Neural cell (in vitro differentiated cells): ENCODE results near the gene C11orf21. TPM values are rescaled to one million over a fixed set of nuclear protein-coding genes. Genes with fewer than 3 reads are reported as not detected.

Source experiments
- H2AFZ ChIP-seq: fragments of 200-600, 300-800 bp; sonication (generic), shearing (Covaris generic); 2 replicates; pipeline ENCODE4 v1.6.0; 2014; ENCODE audit warnings: low read depth, mild to moderate bottlenecking, antibody characterized with exemption, low read length, moderate library complexity
- H3F3A ChIP-seq: fragments of 200-600 bp; shearing (Covaris generic); 2 replicates; pipeline ENCODE4 v1.6.1; 2016; ENCODE audit warnings: mild to moderate bottlenecking, moderate library complexity, mixed read lengths, antibody characterized with exemption, low read length; ENCODE audit not compliant: insufficient read depth, poor library complexity, severe bottlenecking
- H3K27ac ChIP-seq: fragments of 200-600, 300-800 bp; sonication (generic), shearing (Covaris generic); 2 replicates; pipeline ENCODE4 v1.5.1; 2014; ENCODE audit warnings: mild to moderate bottlenecking, low read length, moderate library complexity
- H3K27me3 ChIP-seq: fragments of 300-800, 200-600 bp; sonication (generic), shearing (Covaris generic); 2 replicates; pipeline ENCODE4 v1.6.0; 2014; ENCODE audit warnings: mild to moderate bottlenecking, low read depth, low read length, moderate library complexity; ENCODE audit not compliant: insufficient read depth
- H3K36me3 ChIP-seq: fragments of 300-800, 200-600 bp; sonication (generic), shearing (Covaris generic); 2 replicates; pipeline ENCODE4 v1.5.1; 2014; ENCODE audit warnings: mild to moderate bottlenecking, antibody characterized with exemption, low read length, moderate library complexity; ENCODE audit not compliant: insufficient read depth
- H3K4me2 ChIP-seq: fragments of 300-800, 200-600 bp; sonication (generic), shearing (Covaris generic); 2 replicates; pipeline ENCODE4 v1.6.0; 2014; ENCODE audit warnings: mild to moderate bottlenecking, low read length
- H3K4me3 ChIP-seq: fragments of 300-800, 200-600 bp; sonication (generic), shearing (Covaris generic); 2 replicates; pipeline ENCODE4 v1.5.1; 2014; ENCODE audit warnings: mild to moderate bottlenecking, low read length, moderate library complexity
- H3K79me2 ChIP-seq: fragments of 200-600 bp; shearing (Covaris generic); replicated peaks from 2 replicates; pipeline ENCODE4 v1.6.0; 2014; ENCODE audit warnings: mild to moderate bottlenecking, low read length, moderate library complexity; ENCODE audit not compliant: insufficient read depth
- H3K9ac ChIP-seq: fragments of 300-800, 200-600 bp; sonication (generic), shearing (Covaris generic); 2 replicates; pipeline ENCODE4 v1.6.1; 2016; ENCODE audit warnings: mild to moderate bottlenecking, low read length, mixed read lengths
- H3K9me2 ChIP-seq: fragments of 200-600 bp; shearing (Covaris generic); 2 replicates; pipeline ENCODE4 v1.6.1; 2016; ENCODE audit warnings: mild to moderate bottlenecking, low read length, mixed read lengths; ENCODE audit not compliant: insufficient read depth
- H3K9me3 ChIP-seq: fragments of 200-600, 300-800 bp; sonication (generic), shearing (Covaris generic); 2 replicates; pipeline ENCODE4 v1.6.1; 2016; ENCODE audit warnings: mild to moderate bottlenecking, mixed run types, low read length, moderate library complexity, mixed read lengths
- H4K20me1 ChIP-seq: fragments of 200-600 bp; shearing (Covaris generic); 2 replicates; pipeline ENCODE4 v1.6.1; 2016; ENCODE audit warnings: mild to moderate bottlenecking, mixed run types; ENCODE audit not compliant: insufficient read depth
- CTCF ChIP-seq: fragments of 450-650 bp; IDR thresholded peaks from 2 replicates; pipeline ENCODE4 v1.5.1; 2014; ENCODE audit warnings: antibody characterized with exemption, mild to moderate bottlenecking, moderate library complexity; ENCODE audit not compliant: poor library complexity, severe bottlenecking
- EP300 ChIP-seq: fragments of 450-650 bp; conservative IDR thresholded peaks from 2 replicates; pipeline ENCODE4 v1.6.1; 2014; ENCODE audit warnings: antibody characterized with exemption, mild to moderate bottlenecking, moderate library complexity; ENCODE audit not compliant: poor library complexity, severe bottlenecking
- EZH2 ChIP-seq: fragments of 200-600, 300-800 bp; shearing (Covaris generic), sonication (generic); IDR thresholded peaks from 2 replicates; pipeline ENCODE4 v1.6.1; 2014; ENCODE audit warnings: antibody characterized with exemption, low read length, borderline replicate concordance, mild to moderate bottlenecking; ENCODE audit not compliant: insufficient read depth, poor library complexity, severe bottlenecking
- MXI1 ChIP-seq: fragments of 450-650 bp; conservative IDR thresholded peaks from 2 replicates; pipeline ENCODE4 v1.6.1; 2014; ENCODE audit warnings: antibody characterized with exemption, mild to moderate bottlenecking; ENCODE audit not compliant: poor library complexity, severe bottlenecking
- POLR2AphosphoS5 ChIP-seq: IDR thresholded peaks from 2 replicates; pipeline ENCODE4 v1.6.1; 2012
- RAD21 ChIP-seq: fragments of 450-650 bp; conservative IDR thresholded peaks from 2 replicates; pipeline ENCODE4 v1.6.1; 2014; ENCODE audit warnings: antibody characterized with exemption, mild to moderate bottlenecking, moderate library complexity
- REST ChIP-seq: IDR thresholded peaks from 2 replicates; pipeline ENCODE4 v1.6.1; 2012; ENCODE audit warnings: borderline replicate concordance
- SMC3 ChIP-seq: fragments of 450-650 bp; conservative IDR thresholded peaks from 2 replicates; pipeline ENCODE4 v1.6.1; 2014; ENCODE audit warnings: antibody characterized with exemption, mild to moderate bottlenecking, moderate library complexity; ENCODE audit not compliant: poor library complexity
- TAF1 ChIP-seq: IDR thresholded peaks from 2 replicates; pipeline ENCODE4 v1.6.1; 2012; ENCODE audit warnings: low read depth
- polyA plus RNA-seq: library from polyadenylated mRNA; depleted of rRNA; stranded (reverse); fragments of >200 nt; gene quantifications from 2 replicates; pipeline ENCODE4 v1.2.3, GENCODE V29; 2014

C11orf21 gene
- polyA plus RNA-seq, 1 donor from 2014 or later: not detected

GRCh38 chr11:2293984-2294925 is 7.5 kb downstream of the C11orf21 start:
- Histone ChIP-seq H3K9ac (no peak overlapping the region), H3K27ac (no peak overlapping the region), H3K4me2 (no peak overlapping the region), H3K9me2 (no peaks in the 10 kb centered on the region), H2AFZ (no peak overlapping the region), H3K27me3 (no peaks in the 10 kb centered on the region), H3F3A (no peaks in the 10 kb centered on the region), H3K79me2 (no peaks in the 10 kb centered on the region), H4K20me1 (no peaks in the 10 kb centered on the region), H3K36me3 (no peaks in the 10 kb centered on the region), H3K9me3 (no peaks in the 10 kb centered on the region), H3K4me3 (no peak overlapping the region)
- TF ChIP-seq SMC3 (no peak), EP300 (no peak), POLR2AphosphoS5 (no peak), TAF1 (no peak), REST (no peak), EZH2 (no peak), RAD21 (no peak), CTCF (no peak), MXI1 (no peak)

DNA sequence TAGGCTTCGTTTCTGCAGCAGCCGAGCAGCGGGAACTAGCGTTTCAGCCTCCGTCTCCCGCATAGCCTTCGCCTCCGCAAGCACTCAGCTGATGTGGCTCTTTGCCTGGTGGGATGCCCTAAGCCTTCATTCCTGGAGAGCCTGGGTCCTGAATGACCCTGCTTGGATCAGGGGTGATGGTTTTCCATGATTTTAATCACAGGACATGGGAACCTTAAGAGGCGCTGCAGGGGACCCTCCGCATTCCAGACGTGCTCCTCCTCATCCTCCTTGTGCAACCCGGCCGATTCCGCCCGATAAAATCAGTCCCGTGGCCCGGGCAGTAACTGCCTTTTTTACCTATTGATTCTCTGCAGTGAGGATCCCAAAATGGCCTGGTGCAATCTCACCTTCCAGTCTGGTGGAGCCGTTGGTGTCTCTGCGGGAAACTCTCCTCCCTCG is 8.2 kb downstream of the C11orf21 start:
- H3K27ac ChIP-seq: no peak overlapping the region
- no peaks in the 10 kb centered on the region for H3K36me3 ChIP-seq
- H3K9me2 ChIP-seq: no peaks in the 10 kb centered on the region
- no peak overlapping the region for H3K4me3 ChIP-seq
- H2AFZ ChIP-seq: no peak overlapping the region
- no peaks in the 10 kb centered on the region for H3K9me3 ChIP-seq
- no peaks in the 10 kb centered on the region for H3K79me2 ChIP-seq
- H4K20me1 ChIP-seq: no peaks in the 10 kb centered on the region
- H3K4me2 ChIP-seq: no peak overlapping the region
- TF ChIP-seq RAD21: no peak
- TF ChIP-seq MXI1: no peak
- no peak for TF ChIP-seq REST
- TF ChIP-seq POLR2AphosphoS5: no peak
- TF ChIP-seq EZH2: no peak
- TF ChIP-seq CTCF: no peak
- no peak for TF ChIP-seq TAF1
- no peak for TF ChIP-seq EP300
- TF ChIP-seq SMC3: no peak
- H3K9ac ChIP-seq: no peak overlapping the region
- H3F3A ChIP-seq: no peaks in the 10 kb centered on the region
- H3K27me3 ChIP-seq: no peaks in the 10 kb centered on the region
